Aorta (tissue), 5 donors: Measurements from ENCODE around the gene SLC6A3. TPM values are rescaled to one million over a fixed set of nuclear protein-coding genes. Genes with fewer than 3 reads are reported as not detected.
"Not testable (repeated sequence)": the region's sequence is repeated elsewhere in the genome, so short reads cannot be mapped to it uniquely, and the experiment has no call there.

Source experiments
- ATAC-seq: fragments of 200-7000 bp; cut with Tn5 transposase; one replicate; pipeline ENCODE4 v1.9.1; 2022; ENCODE audit warnings: moderate library complexity; ENCODE audit not compliant: low FRiP score
- DNase-seq, 2 donors: peaks; one replicate each; pipeline ENCODE4 v3.0.0-alpha.2; 2020
- H3K27ac ChIP-seq, 2 donors: one replicate each; pipeline ENCODE4 v1.5.1; 2013; ENCODE audit warnings: low read length in 2 of 2, mild to moderate bottlenecking in 2 of 2, moderate library complexity in 2 of 2, control low read depth in 1 of 2, inconsistent platforms in 1 of 2, low read depth in 1 of 2
- H3K27me3 ChIP-seq, 2 donors: one replicate each; pipeline ENCODE4 v1.6.1; 2013; ENCODE audit warnings: control low read depth in 1 of 2, low read length in 1 of 2, mild to moderate bottlenecking in 1 of 2, moderate library complexity in 1 of 2; ENCODE audit not compliant: insufficient read depth in 2 of 2, control insufficient read depth in 1 of 2
- H3K36me3 ChIP-seq, 2 donors: one replicate each; pipeline ENCODE4 v1.6.1; 2013; ENCODE audit warnings: control low read depth in 1 of 2, low read length in 1 of 2, mild to moderate bottlenecking in 1 of 2; ENCODE audit not compliant: insufficient read depth in 2 of 2, control insufficient read depth in 1 of 2
- H3K4me1 ChIP-seq, 2 donors: one replicate each; pipeline ENCODE4 v1.6.1; 2013; ENCODE audit warnings: low read length in 2 of 2, control low read depth in 1 of 2, mild to moderate bottlenecking in 1 of 2, moderate library complexity in 1 of 2; ENCODE audit not compliant: insufficient read depth in 2 of 2, control insufficient read depth in 1 of 2
- H3K4me3 ChIP-seq, 2 donors: one replicate each; pipeline ENCODE4 v1.5.1; 2013; ENCODE audit warnings: low read length in 2 of 2, control low read depth in 1 of 2, mild to moderate bottlenecking in 1 of 2
- H3K9me3 ChIP-seq: one replicate; pipeline ENCODE4 v1.6.1; 2013; ENCODE audit warnings: mild to moderate bottlenecking, low read length; ENCODE audit not compliant: control insufficient read depth
- WGBS, 2 donors: extraction: QIAGEN DNeasy Blood & Tissue Kit; methylation state at CpG; one replicate each; pipeline ENCODE4 v1.1.7; 2013; 5-methylcytosine and 5-hydroxymethylcytosine counted together
- intact Hi-C, 2 donors: fragments of 100-400 bp; cut with DNase I; formaldehyde crosslinking; loops; one replicate each; pipeline versions ENCODE4 v1.14.2 to v1.15.0; 2022
- polyA plus RNA-seq, 2 donors: library from polyadenylated mRNA; stranded (reverse); fragments of 200-250 nt; gene quantifications; one replicate each; pipeline ENCODE4 v1.2.3, GENCODE V29; 2013
- total RNA-seq, 2 donors: library from RNA; stranded (reverse); fragmentation: NEBNext Ultra II Directional; extraction: Animal tissue kit (Norgen Biotek cat#: 25700); gene quantifications; one replicate each; pipeline ENCODE4 v1.2.1, GENCODE V29; 2021
- donor health status: healthy with polysubstance abuse.
- donor health status: Bipolar disorder and iron deficiency.
- donor health status: DM: no; HTN: no; CAD: no.
- donor health status: DM: no; HTN: no; CAD: no.
- donor health status: DM: yes; HTN: yes; CAD: no.

The SLC6A3 gene
- total and polyA plus RNA-seq, 4 donors = 0.23 to 0.56 (median 0.30) TPM; not detected in 1

DNA sequence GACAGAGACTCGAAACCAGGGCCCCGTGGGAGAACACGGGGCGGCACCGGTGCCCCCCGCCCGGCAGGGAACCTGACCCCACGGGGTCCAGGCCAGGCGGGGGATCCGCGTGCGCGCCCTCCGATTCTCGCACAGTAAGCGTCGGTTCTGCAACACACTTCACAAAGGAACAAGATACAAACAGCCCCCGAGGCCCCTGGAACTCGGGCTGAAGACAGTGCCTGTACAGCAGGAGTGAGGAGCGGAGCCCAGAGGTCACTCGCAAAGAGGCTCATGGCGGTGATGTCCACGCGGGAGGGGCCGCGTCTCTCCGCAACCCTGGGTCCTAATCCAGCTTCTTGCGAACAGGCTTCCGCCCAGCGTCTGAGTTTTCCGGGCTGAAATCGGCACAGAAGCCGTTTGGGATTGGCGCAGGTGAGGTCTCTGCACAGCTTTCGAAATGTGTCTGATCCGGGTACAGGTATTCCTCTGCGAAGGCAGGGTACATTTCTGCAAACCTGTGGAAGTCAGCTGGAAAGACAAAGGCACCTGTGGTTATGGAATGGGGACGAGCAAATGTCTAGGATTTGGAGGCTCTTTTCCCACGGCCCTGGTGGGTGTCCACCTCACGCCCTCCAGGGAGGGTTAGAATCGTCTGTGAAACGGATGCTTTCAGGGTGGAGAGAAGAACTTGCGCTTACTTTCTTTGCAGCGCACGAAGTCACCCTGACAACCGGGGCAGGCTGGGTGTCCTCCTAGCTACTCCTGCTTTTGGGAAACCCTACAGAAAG is 18.3 kb upstream of the SLC6A3 start:
- no peak for ATAC-seq
- DNase-seq = peak; percentile 44 to 48
- intact Hi-C loops = no loop called here

GRCh38 chr5:1462358-1462757 is 17.1 kb upstream of the SLC6A3 start:
- Histone ChIP-seq H3K4me3 (no peak overlapping the region), H3K27me3 (no peaks in the 10 kb centered on the region), H3K9me3 (no peaks in the 10 kb centered on the region), H3K36me3 (peaks cover 0 to 2% of the 10 kb centered on the region in 2 donors), H3K27ac (no peak overlapping the region), H3K4me1 (no peaks in the 10 kb centered on the region)
- DNase-seq (peak in 1 of 2 donors; percentile 54), ATAC-seq (no peak)
- 89% methylated on average over 20 of the region's 20 CpGs for WGBS, 2 donors
- intact Hi-C loops = no loop called here

More for the DNA sequence above, 18.3 kb upstream of the SLC6A3 start:
- Histone ChIP-seq H3K9me3 (no peaks in the 10 kb centered on the region), H3K36me3 (peaks cover 0 to 2% of the 10 kb centered on the region in 2 donors), H3K4me1 (no peaks in the 10 kb centered on the region), H3K4me3 (no peak overlapping the region), H3K27ac (no peak overlapping the region), H3K27me3 (no peaks in the 10 kb centered on the region)
- WGBS, 2 donors = 95% methylated on average over 46 of the region's 46 CpGs

DNA sequence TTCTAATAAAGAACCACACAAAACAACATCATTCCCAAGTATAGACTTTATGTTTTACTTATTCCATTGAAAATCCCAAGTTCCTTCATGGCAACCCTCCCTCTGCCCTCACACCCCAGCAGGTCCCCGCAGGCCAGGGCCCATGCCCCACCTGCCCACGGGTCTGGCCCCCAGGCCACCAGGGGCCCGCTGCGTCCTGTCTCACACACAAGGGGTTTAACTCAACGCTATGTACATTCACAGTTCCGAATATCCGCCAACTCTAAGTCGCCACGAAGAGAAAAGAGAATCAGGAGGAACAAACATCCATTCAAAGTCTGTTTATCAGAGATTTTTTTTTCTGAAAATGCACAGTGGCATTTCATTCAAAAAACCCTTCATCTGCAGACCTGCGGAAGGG is 16.2 kb upstream of the SLC6A3 start:
- Histone ChIP-seq H3K4me3 (no peak overlapping the region), H3K27ac (no peak overlapping the region), H3K36me3 (peaks cover 0 to 2% of the 10 kb centered on the region in 2 donors), H3K4me1 (no peaks in the 10 kb centered on the region), H3K9me3 (peaks cover 2% of the 10 kb centered on the region), H3K27me3 (no peaks in the 10 kb centered on the region)
- ATAC-seq (no peak), DNase-seq (peak in 1 of 2 donors; percentile 41)
- 96 to 98% methylated on average over 10 of the region's 10 CpGs for WGBS, 2 donors
- intact Hi-C loops = no loop called here

- intact Hi-C loops = no loop called here
- 72 to 77% methylated on average over 16 of the region's 16 CpGs for WGBS, 2 donors
These were observed 14.9 kb upstream of the SLC6A3 start for GRCh38 chr5:1460054-1460682.

GRCh38 chr5:1459435-1459834 is 14.2 kb upstream of the SLC6A3 start:
- ATAC-seq, intact Hi-C loops, H3K27ac ChIP-seq, H3K27me3 ChIP-seq, H3K36me3 ChIP-seq, DNase-seq, H3K9me3 ChIP-seq, H3K4me3 ChIP-seq, H3K4me1 ChIP-seq: not testable (repeated sequence)
- WGBS, 2 donors = 90 to 91% methylated on average over 2 of the region's 2 CpGs

More at GRCh38 chr5:1460054-1460682, 14.9 kb upstream of the SLC6A3 start:
- Histone ChIP-seq H3K27ac (no peak overlapping the region), H3K9me3 (peaks cover 3% of the 10 kb centered on the region), H3K27me3 (no peaks in the 10 kb centered on the region), H3K36me3 (peaks cover 0 to 2% of the 10 kb centered on the region in 2 donors), H3K4me1 (no peaks in the 10 kb centered on the region), H3K4me3 (no peak overlapping the region)
- DNase-seq = peak in 1 of 2 donors; percentile 70
- no peak for ATAC-seq

DNA sequence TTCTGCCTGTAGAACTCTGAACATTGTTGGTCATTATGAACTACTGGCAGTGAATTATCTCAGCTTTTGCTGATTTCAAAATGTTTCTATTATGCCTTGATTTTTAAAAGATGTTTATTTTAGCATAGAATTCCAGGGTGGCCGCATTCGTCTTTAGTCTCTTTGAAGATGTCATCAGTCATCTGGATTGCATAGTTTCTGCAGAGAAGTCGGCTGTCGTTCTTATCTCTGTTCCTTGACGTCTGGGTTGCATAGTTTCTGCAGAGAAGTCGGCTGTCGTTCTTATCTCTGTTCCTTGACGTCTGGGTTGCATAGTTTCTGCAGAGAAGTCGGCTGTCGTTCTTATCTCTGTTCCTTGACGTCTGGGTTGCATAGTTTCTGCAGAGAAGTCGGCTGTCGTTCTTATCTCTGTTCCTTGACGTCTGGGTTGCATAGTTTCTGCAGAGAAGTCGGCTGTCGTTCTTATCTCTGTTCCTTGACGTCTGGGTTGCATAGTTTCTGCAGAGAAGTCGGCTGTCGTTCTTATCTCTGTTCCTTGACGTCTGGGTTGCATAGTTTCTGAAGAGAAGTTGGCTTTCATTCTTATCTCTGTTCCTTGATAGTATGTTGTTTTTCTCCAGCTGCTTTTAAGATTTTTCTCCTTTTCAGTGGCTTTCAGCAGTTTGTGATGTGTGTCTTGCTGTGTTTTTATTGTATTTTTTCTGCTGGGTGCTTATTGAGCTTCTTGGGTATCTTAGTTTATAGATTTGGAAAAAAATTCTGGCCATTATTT is 11.1 kb upstream of the SLC6A3 start:
- H3K4me1 ChIP-seq, H3K27ac ChIP-seq, H3K27me3 ChIP-seq, H3K36me3 ChIP-seq, DNase-seq, intact Hi-C loops, H3K9me3 ChIP-seq, ATAC-seq, H3K4me3 ChIP-seq: not testable (repeated sequence)
- whole genome bisulfite sequencing, 2 donors = 43 to 53% methylated on average over 9 to 10 of the region's 20 CpGs

GRCh38 chr5:1453613-1454012 is 8.4 kb upstream of the SLC6A3 start:
- Histone ChIP-seq H3K9me3 (peaks cover 7% of the 10 kb centered on the region), H3K4me1 (no peaks in the 10 kb centered on the region), H3K27me3 (no peaks in the 10 kb centered on the region), H3K36me3 (no peaks in the 10 kb centered on the region), H3K27ac (no peak overlapping the region), H3K4me3 (no peak overlapping the region)
- ATAC-seq = no peak
- WGBS, 2 donors = 75 to 82% methylated on average over 2 of the region's 2 CpGs
- no peak for DNase-seq
- intact Hi-C loops = no loop called here

- Histone ChIP-seq H3K27me3 (no peaks in the 10 kb centered on the region), H3K27ac (no peak overlapping the region), H3K36me3 (no peaks in the 10 kb centered on the region), H3K9me3 (peaks cover 2% of the 10 kb centered on the region), H3K4me3 (no peak overlapping the region), H3K4me1 (no peaks in the 10 kb centered on the region)
- 86 to 87% methylated on average over 12 of the region's 12 CpGs for WGBS, 2 donors
- DNase-seq = no peak
- intact Hi-C loops = no loop called here
- no peak for ATAC-seq
These were observed 3.9 kb upstream of the SLC6A3 start for GRCh38 chr5:1449081-1449630.
